K562 (cell line): ENCODE results near the gene GOLGA2. TPM values are rescaled to one million over a fixed set of nuclear protein-coding genes. Genes with fewer than 3 reads are reported as not detected.

ENCODE experiments used
- BRF2 ChIP-seq: IDR thresholded peaks from 3 replicates; pipeline ENCODE4 v1.6.1; 2011; ENCODE audit warnings: borderline replicate concordance, mild to moderate bottlenecking; ENCODE audit not compliant: insufficient read length, insufficient read depth
- EGR1 ChIP-seq: fragments of 450-650 bp; conservative IDR thresholded peaks from 2 replicates; pipeline ENCODE4 v1.6.1; 2017; ENCODE audit warnings: mild to moderate bottlenecking
- MAFG ChIP-seq: fragments of 450-650 bp; conservative IDR thresholded peaks from 2 replicates; pipeline ENCODE4 v1.6.1; 2016; ENCODE audit warnings: missing genetic modification characterization, missing compliant biosample characterization
- MCM7 ChIP-seq, 2 experiments: fragments of 450-650 bp; IDR thresholded peaks; 2 replicates each; pipeline ENCODE4 v1.6.1; 2016 to 2018
- NR0B1 ChIP-seq: fragments of 450-650 bp; IDR thresholded peaks from one replicate; pipeline ENCODE4 v1.6.1; 2018; ENCODE audit warnings: mild to moderate bottlenecking, moderate library complexity; ENCODE audit not compliant: partially characterized antibody
- RHOXF2B ChIP-seq: fragments of 250-450 bp; sonication (Bioruptor Pico); conservative IDR thresholded peaks from 2 replicates; pipeline ENCODE4 v1.5.1; 2021
- RNF2 ChIP-seq: sonication (generic); IDR thresholded peaks from 2 replicates; pipeline ENCODE4 v1.6.1; 2016
- SETDB1 ChIP-seq: IDR thresholded peaks from one replicate; pipeline ENCODE4 v1.6.1; 2012; ENCODE audit warnings: low read length, control low read depth, inconsistent platforms
- SIX5 ChIP-seq, 2 experiments: IDR thresholded peaks; 2 replicates each; pipeline ENCODE4 v1.6.1; 2011; ENCODE audit warnings: low read length in 2 of 2, borderline replicate concordance in 1 of 2, low read depth in 1 of 2, mild to moderate bottlenecking in 1 of 2, moderate library complexity in 1 of 2; ENCODE audit not compliant: insufficient read depth in 1 of 2
- SMARCA5 ChIP-seq: fragments of 450-650 bp; IDR thresholded peaks from 2 replicates; pipeline ENCODE4 v1.6.1; 2016
- TAL1 ChIP-seq: fragments of 450-650 bp; IDR thresholded peaks from 2 replicates; pipeline ENCODE4 v1.6.1; 2016; ENCODE audit warnings: mild to moderate bottlenecking
- TCF3 ChIP-seq: sonication (generic); formaldehyde crosslinking; IDR thresholded peaks from 2 replicates; pipeline ENCODE4 v1.4.0; 2020; ENCODE audit warnings: mild to moderate bottlenecking, missing genetic modification reagents
- ZBTB2 ChIP-seq: fragments of 450-650 bp; IDR thresholded peaks from 2 replicates; pipeline ENCODE4 v1.6.1; 2016; ENCODE audit warnings: antibody characterized with exemption
- ZNF175 ChIP-seq: fragments of 200-800 bp; sonication (Bioruptor generic); IDR thresholded peaks from 2 replicates; pipeline ENCODE4 v1.6.1; 2016; ENCODE audit warnings: low read depth, mild to moderate bottlenecking, missing genetic modification characterization, missing compliant biosample characterization
- ZNF239 ChIP-seq: fragments of 250-450 bp; sonication (Bioruptor Pico); IDR thresholded peaks from 2 replicates; pipeline ENCODE4 v1.4.0; 2020; ENCODE audit warnings: mild to moderate bottlenecking
- ZNF280A ChIP-seq: fragments of 450-650 bp; IDR thresholded peaks from 2 replicates; pipeline ENCODE4 v1.6.1; 2018; ENCODE audit warnings: mild to moderate bottlenecking, low read depth; ENCODE audit not compliant: partially characterized antibody
- ZNF511 ChIP-seq: sonication (generic); formaldehyde crosslinking; IDR thresholded peaks from 2 replicates; pipeline ENCODE4 v1.8.0; 2022; ENCODE audit warnings: mild to moderate bottlenecking, missing genetic modification reagents
- ZNF696 ChIP-seq: fragments of 250-450 bp; sonication (Bioruptor Pico); conservative IDR thresholded peaks from 2 replicates; pipeline ENCODE4 v1.4.0; 2020; ENCODE audit warnings: mild to moderate bottlenecking, moderate library complexity
- polyA plus RNA-seq, 8 experiments: library from polyadenylated mRNA; depleted of rRNA in 4 of 8; stranded (reverse) in 5 of 8; unstranded in 3 of 8; fragments of >200 nt; fragmentation: Nextera tagmentation in 2 of 8; fragmentation: Illumina TruSeq in 1 of 8; extraction: Ambion mirVana in 2 of 8; extraction: Trizol in 1 of 8; gene quantifications; 2 replicates each; pipeline versions ENCODE4 v1.2.1 to v1.2.3, GENCODE V29; 2011 to 2014; ENCODE audit warnings: inconsistent platforms in 1 of 8, missing spikeins in 1 of 8
- total RNA-seq, 7 experiments: library from RNA; depleted of rRNA in 6 of 7; stranded (reverse); fragments of >200 nt in 6 of 7; fragmentation: Illumina TruSeq in 2 of 7; extraction: Trizol in 2 of 7; gene quantifications; 2 replicates each; pipeline versions ENCODE4 v1.2.1 to v1.2.3, GENCODE V29; 2011 to 2021; ENCODE audit warnings: low replicate concordance in 1 of 7

The GOLGA2 gene
- total and polyA plus RNA-seq, 9 of the 15 experiments (the other 6 are each of a cell fraction or from before 2014, with no cell fraction given): 15.7 to 138 (median 76.0) TPM

GRCh38 chr9:128296340-128297220 is 20.8 kb upstream of the GOLGA2 start (continued):
- TF ChIP-seq NR0B1 (no peak), ZNF280A (no peak), MAFG (tag) (no peak), SIX5 (IDR thresholded peaks at IDR 0.05; ENCODE audit: borderline replicate concordance in 1 of 2, insufficient read depth in 1 of 2, low read depth in 1 of 2, low read length in 2 of 2) (no peak), MCM7 (IDR thresholded peaks at IDR 0.05) (no peak), EGR1 (no peak), TAL1 (no peak), RHOXF2B (CRISPR knock-in tag) (no peak), BRF2 (no peak), ZNF696 (no peak), ZNF239 (CRISPR knock-in tag) (peak; percentile 30; the same call in 1 of the 2 replicates), TCF3 (CRISPR knock-in tag) (no peak), ZBTB2 (no peak), ZNF511 (no peak), RNF2 (no peak), SETDB1 (no peak), SMARCA5 (no peak), ZNF175 (no peak)
